GM18909 (cell line): ENCODE results near the gene TEN1.

Source experiments
- ATAC-seq: cut with Tn5 transposase; IDR thresholded peaks from one replicate; pipeline ENCODE4 v1.9.1; 2021; ENCODE audit warnings: mild to moderate bottlenecking; ENCODE audit not compliant: unreplicated experiment, poor library complexity

TEN1 gene

GRCh38 chr17:75975757-75976174 lies 3.3 kb upstream of the TEN1 start:
- no peak for ATAC-seq

- ATAC-seq, result no peak
These were observed 2.7 kb upstream of the TEN1 start for GRCh38 chr17:75976175-75976848.

GRCh38 chr17:75979705-75980187 lies 706 bp downstream of the TEN1 start:
- ATAC-seq, result no peak

GRCh38 chr17:75980188-75981018 lies 1.4 kb downstream of the TEN1 start:
- no peak for ATAC-seq

- no peak for ATAC-seq
These were observed 2.1 kb downstream of the TEN1 start for GRCh38 chr17:75981019-75981615.

GRCh38 chr17:75983501-75984181 lies 4.6 kb downstream of the TEN1 start:
- no peak for ATAC-seq

- no peak for ATAC-seq
These were observed 6.9 kb downstream of the TEN1 start for GRCh38 chr17:75985986-75986385.

GRCh38 chr17:75987041-75987440 lies 8.0 kb downstream of the TEN1 start:
- no peak for ATAC-seq

GRCh38 chr17:75991396-75991795 lies 12.4 kb downstream of the TEN1 start:
- no peak for ATAC-seq

- no peak for ATAC-seq
These were observed 15.8 kb downstream of the TEN1 start for GRCh38 chr17:75994802-75995370.

- ATAC-seq, result no peak
These were observed 16.4 kb downstream of the TEN1 start for GRCh38 chr17:75995385-75995925.

- no peak for ATAC-seq
These were observed 17.9 kb downstream of the TEN1 start for GRCh38 chr17:75996665-75997590.

GRCh38 chr17:75998327-75998795 lies 19.3 kb downstream of the TEN1 start:
- ATAC-seq, result no peak

GRCh38 chr17:76000016-76000754 lies 21.1 kb downstream of the TEN1 start:
- ATAC-seq, result no peak

GRCh38 chr17:76000755-76001521 lies 21.9 kb downstream of the TEN1 start, which contains the start of gene CDK3:
Gene CDK3, plus strand, starts transcription at chr17:76000855. Its CDS starts 571 bp downstream, at chr17:76001426.
- ATAC-seq, result no peak

- ATAC-seq, result no peak
These were observed 23.1 kb downstream of the TEN1 start for GRCh38 chr17:76002100-76002499.

- no peak for ATAC-seq
These were observed 24.9 kb downstream of the TEN1 start for GRCh38 chr17:76003915-76004314.
